ENCODE data around the gene BRI3BP.

The BRI3BP gene

GRCh38 chr12:124993626-124994436 lies at the start of gene BRI3BP:
BRI3BP (plus strand) TSS chr12:124993645; CDS start chr12:124993791, 146 bp downstream.
- peak; percentile 86 for DNase-seq (ENCODE audit: low read depth)
- TF ChIP-seq POLR2A (IDR thresholded peaks at IDR 0.05; ENCODE audit: extremely low read depth, insufficient read length) (peak; percentile 45), MYC (IDR thresholded peaks at IDR 0.05; ENCODE audit: low read depth, low read length) (no peak; the same call in 1 of the 2 replicates), CTCF (IDR thresholded peaks at IDR 0.05; ENCODE audit: low read depth, low read length) (no peak), MAX (IDR thresholded peaks at IDR 0.05; ENCODE audit: low read depth, low read length) (peak; percentile 65)
- peak within 1 kb of the TSS; percentile 82 for H3K4me3 ChIP-seq (ENCODE audit: low read depth, low read length)

GRCh38 chr12:124946447-124946793 lies 47.0 kb upstream of the BRI3BP start:
- no peak for DNase-seq (ENCODE audit: low read depth)
- H3K4me3 ChIP-seq (ENCODE audit: low read depth, low read length): no peak overlapping the region
- TF ChIP-seq CTCF (IDR thresholded peaks at IDR 0.05; ENCODE audit: low read depth, low read length) (no peak), POLR2A (IDR thresholded peaks at IDR 0.05; ENCODE audit: extremely low read depth, insufficient read length) (no peak), MYC (IDR thresholded peaks at IDR 0.05; ENCODE audit: low read depth, low read length) (no peak), MAX (IDR thresholded peaks at IDR 0.05; ENCODE audit: low read depth, low read length) (no peak)

- no peak for TF ChIP-seq CTCF (IDR thresholded peaks at IDR 0.05; ENCODE audit: low read depth, low read length)
- no peak for TF ChIP-seq MAX (IDR thresholded peaks at IDR 0.05; ENCODE audit: low read depth, low read length)
- no peak for TF ChIP-seq POLR2A (IDR thresholded peaks at IDR 0.05; ENCODE audit: extremely low read depth, insufficient read length)
- no peak for TF ChIP-seq MYC (IDR thresholded peaks at IDR 0.05; ENCODE audit: low read depth, low read length)
- no peak for DNase-seq (ENCODE audit: low read depth)
- H3K4me3 ChIP-seq (ENCODE audit: low read depth, low read length): no peak overlapping the region
Measured at GRCh38 chr12:124947013-124947412, 46.4 kb upstream of the BRI3BP start.

- H3K4me3 ChIP-seq (ENCODE audit: low read depth, low read length): no peak overlapping the region
- no peak for TF ChIP-seq CTCF (IDR thresholded peaks at IDR 0.05; ENCODE audit: low read depth, low read length)
- no peak for DNase-seq (ENCODE audit: low read depth)
Measured at GRCh38 chr12:124947561-124948398, 45.7 kb upstream of the BRI3BP start.

- H3K4me3 ChIP-seq (ENCODE audit: low read depth, low read length): no peak overlapping the region
- no peak for TF ChIP-seq MYC (IDR thresholded peaks at IDR 0.05; ENCODE audit: low read depth, low read length)
- TF ChIP-seq POLR2A (IDR thresholded peaks at IDR 0.05; ENCODE audit: extremely low read depth, insufficient read length): no peak
- no peak for TF ChIP-seq CTCF (IDR thresholded peaks at IDR 0.05; ENCODE audit: low read depth, low read length)
- no peak for DNase-seq (ENCODE audit: low read depth)
Measured at GRCh38 chr12:124949066-124949465, 44.4 kb upstream of the BRI3BP start.

Data from NB4 (cell line).